ENCODE results near the gene HMGXB3.
"Not testable (repeated sequence)": the region's sequence is repeated elsewhere in the genome, so short reads cannot be mapped to it uniquely, and the experiment has no call there.

HMGXB3 gene

GRCh38 chr5:150050172-150050811, 49.8 kb downstream of the HMGXB3 start:
- not testable (repeated sequence) for DNase-seq (ENCODE audit: insufficient read length, low spot score)
- FAIRE-seq: peak; percentile 42

- no peak for DNase-seq (ENCODE audit: insufficient read length, low spot score)
- FAIRE-seq: no peak
Observed at GRCh38 chr5:150051657-150052195, 51.2 kb downstream of the HMGXB3 start.

GRCh38 chr5:150052226-150052955, 51.9 kb downstream of the HMGXB3 start:
- DNase-seq (ENCODE audit: insufficient read length, low spot score) (no peak), FAIRE-seq (no peak)

- peak; percentile 39 for DNase-seq (ENCODE audit: insufficient read length, low spot score)
- FAIRE-seq: no peak
Observed at GRCh38 chr5:150052956-150053712, 52.6 kb downstream of the HMGXB3 start.

GRCh38 chr5:150053713-150054392, 53.3 kb downstream of the HMGXB3 start:
- FAIRE-seq (no peak), DNase-seq (ENCODE audit: insufficient read length, low spot score) (no peak)

GRCh38 chr5:150054569-150054968, 54.0 kb downstream of the HMGXB3 start:
- DNase-seq (ENCODE audit: insufficient read length, low spot score): no peak
- no peak for FAIRE-seq

GRCh38 chr5:150055326-150056074, 55.0 kb downstream of the HMGXB3 start:
- DNase-seq (ENCODE audit: insufficient read length, low spot score) (no peak), FAIRE-seq (no peak)

- no peak for DNase-seq (ENCODE audit: insufficient read length, low spot score)
- no peak for FAIRE-seq
Observed at GRCh38 chr5:150056075-150056443, 55.5 kb downstream of the HMGXB3 start.

GRCh38 chr5:150057052-150057451, 56.5 kb downstream of the HMGXB3 start:
- DNase-seq (ENCODE audit: insufficient read length, low spot score) (no peak), FAIRE-seq (no peak)

GRCh38 chr5:150057511-150057910, 57.0 kb downstream of the HMGXB3 start:
- no peak for FAIRE-seq

GRCh38 chr5:150057996-150058395, 57.5 kb downstream of the HMGXB3 start:
- FAIRE-seq: no peak
- DNase-seq (ENCODE audit: insufficient read length, low spot score): no peak

More at GRCh38 chr5:150057511-150057910, 57.0 kb downstream of the HMGXB3 start:
- no peak for DNase-seq (ENCODE audit: insufficient read length, low spot score)

- peak; percentile 77 for DNase-seq (ENCODE audit: insufficient read length, low spot score)
- no peak for FAIRE-seq
Observed at GRCh38 chr5:150058480-150059126, 58.1 kb downstream of the HMGXB3 start.

- DNase-seq (ENCODE audit: insufficient read length, low spot score) (no peak), FAIRE-seq (no peak)
Observed at GRCh38 chr5:150059623-150060022, 59.1 kb downstream of the HMGXB3 start.

GRCh38 chr5:150060471-150060870, 59.9 kb downstream of the HMGXB3 start:
- no peak for FAIRE-seq
- no peak for DNase-seq (ENCODE audit: insufficient read length, low spot score)

GRCh38 chr5:150061538-150061995, 61.0 kb downstream of the HMGXB3 start:
- FAIRE-seq: no peak

GRCh38 chr5:150062216-150062922, 61.8 kb downstream of the HMGXB3 start:
- FAIRE-seq (no peak), DNase-seq (ENCODE audit: insufficient read length, low spot score) (no peak)

More at GRCh38 chr5:150061538-150061995, 61.0 kb downstream of the HMGXB3 start:
- no peak for DNase-seq (ENCODE audit: insufficient read length, low spot score)

- DNase-seq (ENCODE audit: insufficient read length, low spot score) (no peak), FAIRE-seq (no peak)
Observed at GRCh38 chr5:150063638-150064037, 63.1 kb downstream of the HMGXB3 start.

GRCh38 chr5:150064681-150065220, 64.2 kb downstream of the HMGXB3 start:
- FAIRE-seq (no peak), DNase-seq (ENCODE audit: insufficient read length, low spot score) (no peak)

All from HTR-8/SVneo (cell line).